Measurements from ENCODE around the gene ACTN3.

Gene ACTN3

GRCh38 chr11:66545701-66546367 lies 869 bp upstream of the ACTN3 start, which contains the start of gene ZDHHC24:
ZDHHC24 (minus strand) TSS chr11:66546048; CDS start chr11:66546003, 45 bp downstream.
- peak within 1 kb of the TSS; percentile 87 for H3K4me3 ChIP-seq (ENCODE audit: low read length)
- H3K27ac ChIP-seq (ENCODE audit: low read depth, low read length), result peak within 1 kb of the TSS; percentile 55
- no peaks in the 10 kb centered on the region for H3K27me3 ChIP-seq (ENCODE audit: insufficient read depth, low read length)
- H3K9ac ChIP-seq (ENCODE audit: low read depth, low read length), result peak within 1 kb of the TSS; percentile 84
- under 1% methylated on average over 71 of the region's 71 CpGs for WGBS
- H3K9me3 ChIP-seq (ENCODE audit: insufficient read depth, low read depth, low read length), result no peaks in the 10 kb centered on the region
- no peaks in the 10 kb centered on the region; the same call in 1 of the 2 replicates for H3K36me3 ChIP-seq (ENCODE audit: insufficient read depth, low read length)
- peaks cover 10% of the 10 kb centered on the region for H3K4me1 ChIP-seq (ENCODE audit: insufficient read depth, low read length)

- no peaks in the 10 kb centered on the region; the same call in 1 of the 2 replicates for H3K36me3 ChIP-seq (ENCODE audit: insufficient read depth, low read length)
- H3K4me3 ChIP-seq (ENCODE audit: low read length), result peak overlapping the region; percentile 87
- 24% methylated on average over 18 of the region's 18 CpGs for WGBS
- H3K9me3 ChIP-seq (ENCODE audit: insufficient read depth, low read depth, low read length), result no peaks in the 10 kb centered on the region
- H3K27ac ChIP-seq (ENCODE audit: low read depth, low read length), result no peak overlapping the region
- no peak overlapping the region for H3K9ac ChIP-seq (ENCODE audit: low read depth, low read length)
- peaks cover 10% of the 10 kb centered on the region for H3K4me1 ChIP-seq (ENCODE audit: insufficient read depth, low read length)
- no peaks in the 10 kb centered on the region for H3K27me3 ChIP-seq (ENCODE audit: insufficient read depth, low read length)
Observed at GRCh38 chr11:66546966-66547661, 411 bp downstream of the ACTN3 start.

- Histone ChIP-seq H3K9ac (ENCODE audit: low read depth, low read length) (no peak overlapping the region), H3K4me3 (ENCODE audit: low read length) (peak overlapping the region; percentile 87)
- WGBS, result 35% methylated on average over 5 of the region's 5 CpGs
Observed at GRCh38 chr11:66547662-66548009, 933 bp downstream of the ACTN3 start.

GRCh38 chr11:66548041-66548440 lies 1.3 kb downstream of the ACTN3 start:
- H3K4me3 ChIP-seq (ENCODE audit: low read length), result peak overlapping the region; percentile 87; the same call in 1 of the 2 replicates
- no peak overlapping the region for H3K9ac ChIP-seq (ENCODE audit: low read depth, low read length)

More at GRCh38 chr11:66547662-66548009, 933 bp downstream of the ACTN3 start:
- Histone ChIP-seq H3K4me1 (ENCODE audit: insufficient read depth, low read length) (peaks cover 10% of the 10 kb centered on the region), H3K27me3 (ENCODE audit: insufficient read depth, low read length) (no peaks in the 10 kb centered on the region), H3K9me3 (ENCODE audit: insufficient read depth, low read depth, low read length) (no peaks in the 10 kb centered on the region), H3K36me3 (ENCODE audit: insufficient read depth, low read length) (no peaks in the 10 kb centered on the region), H3K27ac (ENCODE audit: low read depth, low read length) (no peak overlapping the region)

GRCh38 chr11:66548774-66549630 lies 2.3 kb downstream of the ACTN3 start:
- WGBS, result 77% methylated on average over 16 of the region's 16 CpGs
- Histone ChIP-seq H3K4me3 (ENCODE audit: low read length) (no peak overlapping the region), H3K9ac (ENCODE audit: low read depth, low read length) (no peak overlapping the region), H3K27ac (ENCODE audit: low read depth, low read length) (no peak overlapping the region), H3K9me3 (ENCODE audit: insufficient read depth, low read depth, low read length) (no peaks in the 10 kb centered on the region), H3K36me3 (ENCODE audit: insufficient read depth, low read length) (peaks cover 2% of the 10 kb centered on the region; the same call in 1 of the 2 replicates), H3K4me1 (ENCODE audit: insufficient read depth, low read length) (peaks cover 10% of the 10 kb centered on the region), H3K27me3 (ENCODE audit: insufficient read depth, low read length) (no peaks in the 10 kb centered on the region)

More at GRCh38 chr11:66548041-66548440, 1.3 kb downstream of the ACTN3 start:
- H3K9me3 ChIP-seq (ENCODE audit: insufficient read depth, low read depth, low read length), result no peaks in the 10 kb centered on the region
- no peak overlapping the region for H3K27ac ChIP-seq (ENCODE audit: low read depth, low read length)
- 78% methylated on average over 11 of the region's 11 CpGs for WGBS
- H3K36me3 ChIP-seq (ENCODE audit: insufficient read depth, low read length), result no peaks in the 10 kb centered on the region
- peaks cover 10% of the 10 kb centered on the region for H3K4me1 ChIP-seq (ENCODE audit: insufficient read depth, low read length)
- H3K27me3 ChIP-seq (ENCODE audit: insufficient read depth, low read length), result no peaks in the 10 kb centered on the region

GRCh38 chr11:66549696-66550095 lies 3.0 kb downstream of the ACTN3 start:
- peaks cover 10% of the 10 kb centered on the region for H3K4me1 ChIP-seq (ENCODE audit: insufficient read depth, low read length)
- no peaks in the 10 kb centered on the region for H3K9me3 ChIP-seq (ENCODE audit: insufficient read depth, low read depth, low read length)
- no peak overlapping the region for H3K9ac ChIP-seq (ENCODE audit: low read depth, low read length)
- no peaks in the 10 kb centered on the region for H3K27me3 ChIP-seq (ENCODE audit: insufficient read depth, low read length)
- H3K4me3 ChIP-seq (ENCODE audit: low read length), result no peak overlapping the region
- H3K27ac ChIP-seq (ENCODE audit: low read depth, low read length), result no peak overlapping the region
- 90% methylated on average over 3 of the region's 3 CpGs for WGBS
- peaks cover 2% of the 10 kb centered on the region; the same call in 1 of the 2 replicates for H3K36me3 ChIP-seq (ENCODE audit: insufficient read depth, low read length)

GRCh38 chr11:66550887-66551286 lies 4.2 kb downstream of the ACTN3 start:
- peaks cover 12% of the 10 kb centered on the region; the same call in 1 of the 2 replicates for H3K36me3 ChIP-seq (ENCODE audit: insufficient read depth, low read length)
- H3K27ac ChIP-seq (ENCODE audit: low read depth, low read length), result no peak overlapping the region
- no peak overlapping the region for H3K4me3 ChIP-seq (ENCODE audit: low read length)
- whole genome bisulfite sequencing, result 93% methylated on average over 4 of the region's 4 CpGs
- no peaks in the 10 kb centered on the region for H3K27me3 ChIP-seq (ENCODE audit: insufficient read depth, low read length)
- H3K4me1 ChIP-seq (ENCODE audit: insufficient read depth, low read length), result peaks cover 7% of the 10 kb centered on the region; the same call in 1 of the 2 replicates
- H3K9me3 ChIP-seq (ENCODE audit: insufficient read depth, low read depth, low read length), result no peaks in the 10 kb centered on the region
- no peak overlapping the region for H3K9ac ChIP-seq (ENCODE audit: low read depth, low read length)

- no peak overlapping the region for H3K9ac ChIP-seq (ENCODE audit: low read depth, low read length)
- no peaks in the 10 kb centered on the region for H3K27me3 ChIP-seq (ENCODE audit: insufficient read depth, low read length)
- no peak overlapping the region for H3K4me3 ChIP-seq (ENCODE audit: low read length)
- 93% methylated on average over 5 of the region's 5 CpGs for WGBS
- no peak overlapping the region for H3K27ac ChIP-seq (ENCODE audit: low read depth, low read length)
- no peaks in the 10 kb centered on the region for H3K4me1 ChIP-seq (ENCODE audit: insufficient read depth, low read length)
- H3K36me3 ChIP-seq (ENCODE audit: insufficient read depth, low read length), result peaks cover 31% of the 10 kb centered on the region; the same call in 1 of the 2 replicates
- no peaks in the 10 kb centered on the region for H3K9me3 ChIP-seq (ENCODE audit: insufficient read depth, low read depth, low read length)
Observed at GRCh38 chr11:66554602-66555001, 7.9 kb downstream of the ACTN3 start.

GRCh38 chr11:66555416-66555815 lies 8.7 kb downstream of the ACTN3 start:
- no peaks in the 10 kb centered on the region for H3K27me3 ChIP-seq (ENCODE audit: insufficient read depth, low read length)
- H3K9ac ChIP-seq (ENCODE audit: low read depth, low read length), result no peak overlapping the region
- H3K9me3 ChIP-seq (ENCODE audit: insufficient read depth, low read depth, low read length), result no peaks in the 10 kb centered on the region
- H3K36me3 ChIP-seq (ENCODE audit: insufficient read depth, low read length), result peaks cover 34% of the 10 kb centered on the region; the same call in 1 of the 2 replicates
- H3K4me1 ChIP-seq (ENCODE audit: insufficient read depth, low read length), result no peaks in the 10 kb centered on the region
- H3K27ac ChIP-seq (ENCODE audit: low read depth, low read length), result no peak overlapping the region
- 83% methylated on average over 3 of the region's 3 CpGs for WGBS
- H3K4me3 ChIP-seq (ENCODE audit: low read length), result no peak overlapping the region

GRCh38 chr11:66556086-66556485 lies 9.4 kb downstream of the ACTN3 start:
- Histone ChIP-seq H3K4me1 (ENCODE audit: insufficient read depth, low read length) (no peaks in the 10 kb centered on the region), H3K9ac (ENCODE audit: low read depth, low read length) (no peak overlapping the region), H3K4me3 (ENCODE audit: low read length) (no peak overlapping the region), H3K27ac (ENCODE audit: low read depth, low read length) (no peak overlapping the region), H3K36me3 (ENCODE audit: insufficient read depth, low read length) (peaks cover 40% of the 10 kb centered on the region; the same call in 1 of the 2 replicates), H3K9me3 (ENCODE audit: insufficient read depth, low read depth, low read length) (no peaks in the 10 kb centered on the region), H3K27me3 (ENCODE audit: insufficient read depth, low read length) (no peaks in the 10 kb centered on the region)
- WGBS, result 96% methylated on average over 7 of the region's 7 CpGs

Data from HUES64 (cell line).